Fibroblast of mammary gland (primary cell): ENCODE data around the gene TERT.

ENCODE experiments used
- DNase-seq: peaks from one replicate; pipeline ENCODE4 v3.0.0-alpha.2; 2010; ENCODE audit warnings: low read depth
- H3K4me3 ChIP-seq: 2 replicates; pipeline ENCODE4 v1.5.1; 2011; ENCODE audit warnings: low read depth, mild to moderate bottlenecking, low read length, moderate library complexity; ENCODE audit not compliant: control insufficient read depth
- CTCF ChIP-seq: conservative IDR thresholded peaks from 2 replicates; pipeline ENCODE4 v1.5.1; 2011; ENCODE audit warnings: low read depth, low read length, inconsistent platforms; ENCODE audit not compliant: control insufficient read depth, insufficient read depth

TERT gene

DNA sequence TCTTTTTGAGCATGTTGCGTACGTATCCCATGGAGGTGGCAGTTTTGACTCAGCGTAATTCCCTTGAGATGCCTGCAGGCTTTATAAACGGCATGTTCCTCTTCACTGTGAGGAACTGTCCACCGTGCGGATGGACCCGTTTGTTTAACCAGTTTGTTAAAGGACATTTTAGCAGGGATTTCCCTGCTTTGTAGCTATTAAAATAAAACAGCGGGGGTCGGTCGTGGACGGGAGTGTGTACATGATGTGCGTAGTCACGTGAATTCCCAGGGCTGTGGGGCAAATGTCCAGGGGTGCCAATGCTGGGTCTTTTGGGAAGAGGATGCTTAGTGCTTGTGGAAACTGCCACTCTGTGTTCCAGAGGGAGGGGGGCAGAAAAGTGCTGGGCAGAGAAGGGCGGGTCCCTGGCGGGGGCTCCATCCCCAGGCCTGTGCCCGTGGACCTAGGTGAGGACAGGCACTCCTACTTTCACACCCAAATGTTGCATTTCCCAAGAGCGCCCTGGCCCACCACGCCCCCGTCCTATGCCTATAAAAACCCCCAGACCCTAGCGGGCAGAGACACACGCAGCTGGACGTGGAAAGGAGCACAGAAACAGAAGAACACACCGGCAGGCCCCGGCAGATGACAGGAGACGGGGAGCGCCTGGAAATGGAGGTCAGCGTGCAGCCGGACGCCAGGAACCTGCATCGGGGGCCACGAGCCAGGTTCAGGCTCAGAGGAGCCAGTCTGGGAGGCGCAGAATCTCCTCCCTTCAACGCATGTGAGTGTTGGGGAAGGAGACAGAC lies 4.0 kb upstream of the TERT start:
- no peak for DNase-seq
- TF ChIP-seq CTCF = no peak
- no peak overlapping the region for H3K4me3 ChIP-seq

- TF ChIP-seq CTCF = no peak
- DNase-seq = no peak
- no peak overlapping the region for H3K4me3 ChIP-seq
These were observed 3.2 kb upstream of the TERT start for GRCh38 chr5:1298067-1298551.

GRCh38 chr5:1297243-1297642 lies 2.4 kb upstream of the TERT start:
- no peak for TF ChIP-seq CTCF
- no peak overlapping the region for H3K4me3 ChIP-seq
- DNase-seq = no peak

DNA sequence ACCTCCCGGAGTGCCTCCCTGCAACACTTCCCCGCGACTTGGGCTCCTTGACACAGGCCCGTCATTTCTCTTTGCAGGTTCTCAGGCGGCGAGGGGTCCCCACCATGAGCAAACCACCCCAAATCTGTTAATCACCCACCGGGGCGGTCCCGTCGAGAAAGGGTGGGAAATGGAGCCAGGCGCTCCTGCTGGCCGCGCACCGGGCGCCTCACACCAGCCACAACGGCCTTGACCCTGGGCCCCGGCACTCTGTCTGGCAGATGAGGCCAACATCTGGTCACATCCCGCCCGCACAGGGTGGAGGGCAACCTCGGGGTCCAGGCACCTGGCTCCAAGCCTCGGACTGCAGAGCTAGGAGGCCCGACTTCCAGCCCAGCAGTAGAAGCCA lies 776 bp upstream of the TERT start:
- no peak overlapping the region for H3K4me3 ChIP-seq

GRCh38 chr5:1294206-1294834 lies 548 bp downstream of the TERT start:
- TF ChIP-seq CTCF = no peak
- DNase-seq = no peak
- no peak overlapping the region for H3K4me3 ChIP-seq

More for the DNA sequence above, 776 bp upstream of the TERT start:
- TF ChIP-seq CTCF = no peak
- DNase-seq = no peak

DNA sequence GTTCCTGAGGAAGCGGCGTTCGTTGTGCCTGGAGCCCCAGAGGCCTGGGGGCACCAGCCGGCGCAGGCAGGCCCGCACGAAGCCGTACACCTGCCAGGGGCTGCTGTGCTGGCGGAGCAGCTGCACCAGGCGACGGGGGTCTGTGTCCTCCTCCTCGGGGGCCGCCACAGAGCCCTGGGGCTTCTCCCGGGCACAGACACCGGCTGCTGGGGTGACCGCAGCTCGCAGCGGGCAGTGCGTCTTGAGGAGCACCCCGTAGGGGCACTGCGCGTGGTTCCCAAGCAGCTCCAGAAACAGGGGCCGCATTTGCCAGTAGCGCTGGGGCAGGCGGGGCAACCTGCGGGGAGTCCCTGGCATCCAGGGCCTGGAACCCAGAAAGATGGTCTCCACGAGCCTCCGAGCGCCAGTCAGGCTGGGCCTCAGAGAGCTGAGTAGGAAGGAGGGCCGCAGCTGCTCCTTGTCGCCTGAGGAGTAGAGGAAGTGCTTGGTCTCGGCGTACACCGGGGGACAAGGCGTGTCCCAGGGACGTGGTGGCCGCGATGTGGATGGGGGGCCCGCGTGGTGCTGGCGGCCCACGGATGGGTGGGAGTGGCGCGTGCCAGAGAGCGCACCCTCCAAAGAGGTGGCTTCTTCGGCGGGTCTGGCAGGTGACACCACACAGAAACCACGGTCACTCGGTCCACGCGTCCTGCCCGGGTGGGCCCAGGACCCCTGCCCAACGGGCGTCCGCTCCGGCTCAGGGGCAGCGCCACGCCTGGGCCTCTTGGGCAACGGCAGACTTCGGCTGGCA lies 1.3 kb downstream of the TERT start:
- TF ChIP-seq CTCF = no peak
- no peak overlapping the region for H3K4me3 ChIP-seq
- DNase-seq = no peak
